Urothelium cell line (cell line): Measurements from ENCODE around the gene RAB8B.

Source experiments
- DNase-seq: peaks from one replicate; pipeline ENCODE4 v3.0.0; 2011; ENCODE audit warnings: low spot score, mixed read lengths
- FAIRE-seq: peaks from 2 replicates; lab custom pipeline; 2011; peaks lifted over from hg19 to GRCh38; lab: Jason Lieb, UNC

Gene RAB8B

GRCh38 chr15:63260791-63261190, 71.4 kb downstream of the RAB8B start:
- FAIRE-seq = no peak

GRCh38 chr15:63261311-63261710, 71.9 kb downstream of the RAB8B start:
- DNase-seq (no peak), FAIRE-seq (no peak)

More at GRCh38 chr15:63260791-63261190, 71.4 kb downstream of the RAB8B start:
- no peak for DNase-seq

GRCh38 chr15:63263519-63263918, 74.1 kb downstream of the RAB8B start:
- DNase-seq = no peak
- no peak for FAIRE-seq

GRCh38 chr15:63264688-63265293, 75.4 kb downstream of the RAB8B start:
- FAIRE-seq (no peak), DNase-seq (no peak)

- DNase-seq (no peak), FAIRE-seq (no peak)
Observed at GRCh38 chr15:63274427-63274826, 85.0 kb downstream of the RAB8B start.

- DNase-seq (no peak), FAIRE-seq (no peak)
Observed at GRCh38 chr15:63276342-63277037, 87.1 kb downstream of the RAB8B start.

- peak; percentile 94 for DNase-seq
Observed at GRCh38 chr15:63277038-63277892, 87.9 kb downstream of the RAB8B start, which contains the start of gene APH1B. Gene APH1B (plus strand): TSS chr15:63277605. CDS start chr15:63277624, 19 bp downstream.

GRCh38 chr15:63277893-63278456, 88.6 kb downstream of the RAB8B start:
- FAIRE-seq = no peak

More at GRCh38 chr15:63277038-63277892, 87.9 kb downstream of the RAB8B start, which contains the start of gene APH1B:
- no peak for FAIRE-seq

GRCh38 chr15:63283126-63283525, 93.7 kb downstream of the RAB8B start:
- DNase-seq = no peak
- no peak for FAIRE-seq

More at GRCh38 chr15:63277893-63278456, 88.6 kb downstream of the RAB8B start:
- no peak for DNase-seq

GRCh38 chr15:63284335-63284734, 94.9 kb downstream of the RAB8B start:
- FAIRE-seq (peak; percentile 96), DNase-seq (no peak)

GRCh38 chr15:63287109-63287508, 97.7 kb downstream of the RAB8B start:
- DNase-seq (no peak), FAIRE-seq (no peak)

GRCh38 chr15:63288342-63288741, 98.9 kb downstream of the RAB8B start:
- FAIRE-seq (peak; percentile 53), DNase-seq (no peak)

GRCh38 chr15:63288778-63289378, 99.5 kb downstream of the RAB8B start:
- DNase-seq (peak; percentile 61), FAIRE-seq (no peak)

GRCh38 chr15:63291507-63291906, 102.1 kb downstream of the RAB8B start:
- DNase-seq (peak; percentile 25), FAIRE-seq (no peak)

GRCh38 chr15:63292241-63292640, 102.8 kb downstream of the RAB8B start:
- DNase-seq = no peak
- peak; percentile 5 for FAIRE-seq

- DNase-seq (no peak), FAIRE-seq (no peak)
Observed at GRCh38 chr15:63292771-63293170, 103.4 kb downstream of the RAB8B start.

GRCh38 chr15:63294359-63294758, 105.0 kb downstream of the RAB8B start:
- FAIRE-seq = no peak
- DNase-seq = no peak

GRCh38 chr15:63295341-63295740, 105.9 kb downstream of the RAB8B start:
- FAIRE-seq (no peak), DNase-seq (no peak)

- FAIRE-seq (no peak), DNase-seq (no peak)
Observed at GRCh38 chr15:63296195-63296594, 106.8 kb downstream of the RAB8B start.

GRCh38 chr15:63299943-63300575, 110.7 kb downstream of the RAB8B start:
- FAIRE-seq (no peak), DNase-seq (no peak)
